ENCODE data around the gene OCRL.
A peak's percentile ranks its signal among the peaks of the same experiment; 100 is the strongest.

Gene OCRL

GRCh38 chrX:129634541-129634940 lies 94.5 kb downstream of the OCRL start:
- DNase-seq (ENCODE audit: low read depth in 2 of 2): no peak

DNA sequence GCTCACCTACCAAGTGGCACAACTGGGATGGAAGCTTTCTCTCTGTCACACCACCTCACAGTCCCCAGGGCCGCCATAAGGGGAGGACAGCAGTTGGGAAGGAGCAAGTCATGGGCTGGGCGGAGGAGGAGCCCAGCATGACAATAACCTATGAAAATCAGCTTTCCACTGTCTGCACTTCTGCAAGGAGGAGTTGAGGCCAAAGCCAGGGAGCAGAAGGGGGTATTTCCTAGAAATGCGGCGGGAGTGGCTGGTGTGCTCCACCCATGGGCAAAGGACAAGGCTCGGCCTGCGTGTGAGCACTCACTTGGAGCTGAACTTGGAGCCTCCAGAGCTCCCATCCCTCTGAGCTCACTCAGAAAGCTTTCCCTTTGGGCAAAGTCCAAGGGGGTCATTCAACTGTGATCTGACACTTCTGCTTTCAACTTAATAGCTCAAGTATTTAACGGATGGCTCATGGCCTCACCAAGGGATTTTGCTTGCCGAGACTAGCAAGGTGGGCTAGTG lies 96.2 kb downstream of the OCRL start:
- no peak for DNase-seq (ENCODE audit: low read depth in 2 of 2)

- peak; percentile 61 to 75 for DNase-seq (ENCODE audit: low read depth in 2 of 2)
Measured at GRCh38 chrX:129637217-129638109, 97.4 kb downstream of the OCRL start.

DNA sequence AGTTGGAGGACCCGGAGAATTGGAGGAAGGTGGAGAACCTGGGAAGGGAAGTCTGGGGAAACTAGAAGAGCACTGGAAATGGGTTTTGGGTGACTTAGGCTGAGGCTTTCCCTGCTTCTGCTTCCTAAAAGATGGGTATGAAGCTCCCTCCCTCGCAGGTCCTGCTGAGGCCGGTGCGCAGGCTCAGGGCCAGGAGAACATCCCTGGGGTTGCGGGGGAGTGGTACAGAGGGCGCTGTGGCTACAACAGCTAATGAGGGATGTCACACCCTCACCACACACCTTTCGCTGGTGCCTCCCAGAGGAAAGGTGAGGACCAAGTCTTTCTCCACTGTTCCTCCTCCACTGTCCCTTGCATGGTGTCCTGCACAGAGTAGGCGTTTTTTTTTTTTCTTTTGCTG lies 98.9 kb downstream of the OCRL start:
- DNase-seq (ENCODE audit: low read depth in 2 of 2): no peak

DNA sequence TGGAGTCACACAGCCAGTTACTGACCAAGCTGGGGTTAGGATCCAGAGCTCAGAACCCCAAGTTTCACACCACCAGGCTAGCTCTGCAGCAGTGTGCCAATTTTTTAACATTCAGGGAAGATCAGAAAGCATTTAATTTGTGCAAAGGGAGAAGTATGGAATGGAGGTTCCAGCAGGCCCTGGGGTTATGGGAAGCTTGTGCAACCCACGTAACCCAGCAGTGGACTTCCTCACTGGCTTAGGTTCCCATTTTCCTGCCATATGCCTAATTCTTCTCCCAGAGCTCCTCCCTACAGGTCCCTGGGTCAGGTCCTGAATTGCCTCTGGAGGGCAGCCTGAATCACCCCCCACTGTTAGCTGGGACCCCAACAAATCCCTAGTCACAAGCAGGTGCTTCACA lies 100.7 kb downstream of the OCRL start:
- DNase-seq (ENCODE audit: low read depth in 2 of 2): no peak

DNA sequence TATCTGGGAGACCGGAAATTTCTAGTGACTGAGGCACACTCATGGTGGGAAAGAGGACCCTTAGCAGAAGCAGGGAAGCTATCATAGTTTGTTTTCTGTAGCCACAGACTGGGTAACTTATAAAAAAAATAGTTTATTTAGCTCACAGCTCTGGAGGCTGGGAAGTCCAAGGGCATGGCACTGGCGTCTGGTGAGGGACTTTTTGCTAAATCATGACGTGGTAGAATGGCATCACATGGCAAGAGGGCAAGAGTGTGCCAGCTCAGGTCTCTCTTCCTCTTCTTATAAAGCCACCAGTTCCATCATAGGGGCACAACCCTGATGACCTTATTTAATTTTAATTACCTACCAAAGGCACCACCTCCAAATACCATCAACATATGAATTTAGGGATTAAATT lies 101.4 kb downstream of the OCRL start:
- DNase-seq (ENCODE audit: low read depth in 2 of 2): no peak

- no peak for DNase-seq (ENCODE audit: low read depth in 2 of 2)
Measured at GRCh38 chrX:129641941-129642340, 101.9 kb downstream of the OCRL start.
